ENCODE data around the gene CYP4V2. TPM values are rescaled to one million over a fixed set of nuclear protein-coding genes. Genes with fewer than 3 reads are reported as not detected.

CYP4V2 gene
- total and polyA plus RNA-seq, 2 donors from 2014 or later: 29.5 to 69.8 TPM

DNA sequence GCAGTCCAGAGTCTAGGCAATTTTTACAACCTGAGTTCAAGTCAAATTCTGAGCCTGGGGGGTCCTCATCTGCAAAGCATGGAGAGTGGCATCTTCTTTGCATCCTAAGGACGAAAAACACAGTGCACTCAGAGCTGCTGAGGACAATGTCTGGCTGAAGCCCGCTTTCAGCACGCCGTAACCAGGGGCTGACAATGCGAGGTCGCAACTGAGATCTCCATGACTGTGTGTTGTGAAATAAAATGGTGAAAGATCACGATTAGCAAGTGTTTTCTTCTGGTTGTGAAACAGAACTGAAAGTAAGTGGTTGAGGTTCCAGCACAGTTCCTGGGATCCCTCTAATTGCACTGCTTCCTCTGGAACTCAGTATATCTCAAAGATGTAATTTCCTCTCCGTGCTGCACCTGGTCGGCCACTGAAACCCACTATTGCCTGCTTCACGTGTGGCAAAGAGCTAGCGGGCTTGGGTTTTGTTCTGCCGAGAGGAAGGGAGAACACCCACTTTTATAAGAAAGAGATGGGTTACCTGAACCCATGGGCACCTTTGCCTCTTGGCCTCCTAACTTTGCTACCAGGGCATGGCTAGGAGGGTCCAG is 66.9 kb downstream of the CYP4V2 start:
- peaks cover 0 to 15% (median 4%) of the 10 kb centered on the region in 3 donors for H3K4me1 ChIP-seq (ENCODE audit: control insufficient read depth in 2 of 3, insufficient read depth in 2 of 3, low read depth in 1 of 3, low read length in 3 of 3)
- intact Hi-C loops (cut with DNase I): no loop called here
- no peak for DNase-seq

DNA sequence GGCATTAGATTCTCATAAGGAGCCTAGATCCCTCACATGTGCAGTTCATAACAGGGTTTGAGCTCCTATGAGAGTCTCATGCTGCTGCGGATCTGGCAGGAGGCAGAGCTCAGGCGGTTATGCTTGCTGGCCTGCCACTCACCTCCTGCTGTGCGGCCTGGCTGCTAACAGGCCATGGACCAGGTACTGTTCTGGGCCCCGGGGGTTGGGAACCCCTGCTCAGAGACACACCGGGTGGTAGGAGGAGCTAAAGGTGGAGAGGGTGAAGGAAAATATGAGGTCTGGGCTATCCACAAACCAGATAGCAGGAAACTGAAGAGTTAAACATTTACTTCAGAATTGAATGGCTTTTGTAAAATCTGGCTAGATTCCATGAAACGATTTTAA is 68.7 kb downstream of the CYP4V2 start:
- Histone ChIP-seq H3K36me3 (ENCODE audit: control insufficient read depth in 2 of 3, insufficient read depth in 3 of 3, low read length in 3 of 3) (peaks cover 0 to 12% (median 10%) of the 10 kb centered on the region in 3 donors), H3K4me1 (ENCODE audit: control insufficient read depth in 2 of 3, insufficient read depth in 2 of 3, low read depth in 1 of 3, low read length in 3 of 3) (peaks cover 0 to 15% (median 4%) of the 10 kb centered on the region in 3 donors), H3K27me3 (ENCODE audit: control insufficient read depth, insufficient read depth, low read length) (no peaks in the 10 kb centered on the region), H3K9ac (ENCODE audit: low read length in 3 of 3) (no peak overlapping the region), H3K9me3 (ENCODE audit: control insufficient read depth in 2 of 3, insufficient read depth in 1 of 3, low read length in 3 of 3) (no peaks in the 10 kb centered on the region), H3K4me3 (ENCODE audit: low read length in 3 of 3) (no peak overlapping the region), H3K27ac (ENCODE audit: low read depth in 2 of 2, low read length in 2 of 2) (no peak overlapping the region)
- TF ChIP-seq, protein P1, sequence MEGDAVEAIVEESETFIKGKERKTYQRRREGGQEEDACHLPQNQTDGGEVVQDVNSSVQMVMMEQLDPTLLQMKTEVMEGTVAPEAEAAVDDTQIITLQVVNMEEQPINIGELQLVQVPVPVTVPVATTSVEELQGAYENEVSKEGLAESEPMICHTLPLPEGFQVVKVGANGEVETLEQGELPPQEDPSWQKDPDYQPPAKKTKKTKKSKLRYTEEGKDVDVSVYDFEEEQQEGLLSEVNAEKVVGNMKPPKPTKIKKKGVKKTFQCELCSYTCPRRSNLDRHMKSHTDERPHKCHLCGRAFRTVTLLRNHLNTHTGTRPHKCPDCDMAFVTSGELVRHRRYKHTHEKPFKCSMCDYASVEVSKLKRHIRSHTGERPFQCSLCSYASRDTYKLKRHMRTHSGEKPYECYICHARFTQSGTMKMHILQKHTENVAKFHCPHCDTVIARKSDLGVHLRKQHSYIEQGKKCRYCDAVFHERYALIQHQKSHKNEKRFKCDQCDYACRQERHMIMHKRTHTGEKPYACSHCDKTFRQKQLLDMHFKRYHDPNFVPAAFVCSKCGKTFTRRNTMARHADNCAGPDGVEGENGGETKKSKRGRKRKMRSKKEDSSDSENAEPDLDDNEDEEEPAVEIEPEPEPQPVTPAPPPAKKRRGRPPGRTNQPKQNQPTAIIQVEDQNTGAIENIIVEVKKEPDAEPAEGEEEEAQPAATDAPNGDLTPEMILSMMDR (IDR thresholded peaks at IDR 0.05; ENCODE audit: borderline replicate concordance, extremely low read depth, insufficient read depth): no peak
- no peak for FAIRE-seq
- intact Hi-C loops (cut with DNase I): no loop called here
- DNase-seq: no peak

More for the DNA sequence above, 66.9 kb downstream of the CYP4V2 start:
- Histone ChIP-seq H3K4me3 (ENCODE audit: low read length in 3 of 3) (no peak overlapping the region), H3K27ac (ENCODE audit: low read depth in 2 of 2, low read length in 2 of 2) (no peak overlapping the region), H3K9ac (ENCODE audit: low read length in 3 of 3) (no peak overlapping the region), H3K27me3 (ENCODE audit: control insufficient read depth, insufficient read depth, low read length) (no peaks in the 10 kb centered on the region), H3K36me3 (ENCODE audit: control insufficient read depth in 2 of 3, insufficient read depth in 3 of 3, low read length in 3 of 3) (peaks cover 0 to 13% (median 12%) of the 10 kb centered on the region in 3 donors), H3K9me3 (ENCODE audit: control insufficient read depth in 2 of 3, insufficient read depth in 1 of 3, low read length in 3 of 3) (no peaks in the 10 kb centered on the region)
- TF ChIP-seq, protein P1 (IDR thresholded peaks at IDR 0.05; ENCODE audit: borderline replicate concordance, extremely low read depth, insufficient read depth): no peak
- no peak for FAIRE-seq

Other genes starting within 250 kb of the CYP4V2 start
- 22.7 TPM for gene TLR3, start 122.4 kb upstream of the CYP4V2 start, total RNA-seq
- gene TLR3, start 122.4 kb upstream of the CYP4V2 start, polyA plus RNA-seq (ENCODE audit: insufficient read depth, low read depth, low replicate concordance): 5.1 TPM
- gene FAM149A, start 86.9 kb upstream of the CYP4V2 start, total RNA-seq: 37.8 TPM
- 32.4 TPM for gene FAM149A, start 86.9 kb upstream of the CYP4V2 start, polyA plus RNA-seq (ENCODE audit: insufficient read depth, low read depth, low replicate concordance)
- gene KLKB1, start 35.9 kb downstream of the CYP4V2 start, total RNA-seq: 2.1 TPM
- gene KLKB1, start 35.9 kb downstream of the CYP4V2 start, polyA plus RNA-seq (ENCODE audit: insufficient read depth, low read depth, low replicate concordance): 5.7 TPM
- 1.5 TPM for gene F11, start 74.6 kb downstream of the CYP4V2 start, total RNA-seq
- gene F11, start 74.6 kb downstream of the CYP4V2 start, polyA plus RNA-seq (ENCODE audit: insufficient read depth, low read depth, low replicate concordance): 15.7 TPM

Data from kidney (tissue), 14 donors.